SH-SY5Y (cell line): ENCODE measurements around the gene VPS37C.

ENCODE experiments used
- GATA2 ChIP-seq: IDR thresholded peaks from 2 replicates; pipeline ENCODE4 v1.6.1; 2011; ENCODE audit warnings: mild to moderate bottlenecking, low read depth, low read length
- GATA3 ChIP-seq: IDR thresholded peaks from 2 replicates; pipeline ENCODE4 v1.6.1; 2011; ENCODE audit warnings: low read depth, mild to moderate bottlenecking, low read length, moderate library complexity

The VPS37C gene

DNA sequence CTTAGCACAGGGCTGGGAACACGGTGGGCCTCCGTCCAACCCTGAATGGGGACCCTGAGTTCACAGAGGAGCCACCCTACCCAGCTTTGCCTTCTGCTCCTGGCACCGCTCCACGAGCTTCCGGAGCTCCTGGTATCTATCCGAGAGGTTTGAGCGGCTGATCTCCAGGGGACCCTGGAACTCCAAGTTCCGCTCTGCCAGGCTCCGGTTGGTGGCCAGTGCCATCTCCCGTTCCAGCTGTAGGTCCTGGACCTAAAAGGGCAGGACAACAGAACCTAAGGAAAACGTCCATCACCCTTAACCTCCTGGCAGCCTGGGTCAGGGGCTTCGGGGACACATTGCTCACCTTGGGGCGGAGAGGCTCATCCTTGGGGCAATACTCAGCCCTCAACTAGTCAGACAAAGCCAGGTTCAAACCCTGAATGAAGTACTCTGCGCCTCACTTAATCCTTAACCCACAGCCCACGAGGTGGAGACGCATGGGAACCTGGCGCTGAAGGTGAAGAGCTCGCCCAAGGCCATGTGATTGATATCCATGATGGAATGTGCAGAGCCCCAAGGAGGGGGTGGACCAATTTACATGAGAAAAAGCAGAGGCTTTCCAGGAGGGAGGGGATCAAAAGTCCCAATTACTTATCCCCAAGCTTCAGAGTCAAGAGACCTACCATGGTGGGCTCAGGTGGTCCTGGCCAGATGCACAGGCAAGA, 27.1 kb downstream of the VPS37C start:
- TF ChIP-seq GATA2 (no peak), GATA3 (no peak)

DNA sequence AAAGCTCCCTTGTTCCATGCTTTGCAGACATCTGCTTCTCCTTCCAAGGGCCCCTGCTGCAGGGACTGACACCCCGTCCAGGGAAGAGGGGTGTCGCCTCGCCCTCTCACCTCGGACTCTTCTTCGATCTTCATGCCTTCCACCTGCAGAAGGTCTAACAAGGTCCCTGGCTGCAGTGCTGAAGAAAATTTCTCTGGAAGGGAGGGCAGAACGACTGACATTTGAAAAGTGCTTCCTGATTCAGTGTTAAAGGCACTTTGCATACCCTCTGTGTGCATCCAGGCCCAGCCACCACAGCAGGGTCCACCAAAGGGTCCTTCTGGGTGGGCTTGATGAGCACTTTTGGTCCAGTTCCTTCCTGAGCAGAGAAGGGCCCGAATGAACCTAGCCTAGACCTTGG, 28.1 kb downstream of the VPS37C start:
- TF ChIP-seq GATA3 (no peak), GATA2 (no peak)

DNA sequence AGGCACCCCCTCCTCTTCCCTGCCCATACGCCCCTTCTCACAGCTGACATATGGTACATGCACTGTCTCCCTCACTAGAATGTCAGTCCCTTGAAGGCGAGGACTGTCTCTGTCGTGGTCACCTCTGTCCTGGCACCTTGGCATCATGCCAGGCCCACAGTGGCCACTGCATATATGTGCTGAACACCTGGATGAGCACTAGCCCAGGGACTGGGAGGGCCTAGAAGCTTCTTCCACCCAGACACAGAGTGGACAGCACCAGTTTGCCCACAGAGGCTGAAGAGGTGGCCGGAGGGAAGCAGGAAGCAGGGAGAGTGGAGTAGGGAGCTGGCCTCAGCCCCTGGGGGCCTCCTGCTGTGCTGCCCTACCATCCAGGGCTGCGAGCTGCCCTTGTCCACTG, 28.6 kb downstream of the VPS37C start:
- TF ChIP-seq GATA2 (no peak), GATA3 (no peak)

DNA sequence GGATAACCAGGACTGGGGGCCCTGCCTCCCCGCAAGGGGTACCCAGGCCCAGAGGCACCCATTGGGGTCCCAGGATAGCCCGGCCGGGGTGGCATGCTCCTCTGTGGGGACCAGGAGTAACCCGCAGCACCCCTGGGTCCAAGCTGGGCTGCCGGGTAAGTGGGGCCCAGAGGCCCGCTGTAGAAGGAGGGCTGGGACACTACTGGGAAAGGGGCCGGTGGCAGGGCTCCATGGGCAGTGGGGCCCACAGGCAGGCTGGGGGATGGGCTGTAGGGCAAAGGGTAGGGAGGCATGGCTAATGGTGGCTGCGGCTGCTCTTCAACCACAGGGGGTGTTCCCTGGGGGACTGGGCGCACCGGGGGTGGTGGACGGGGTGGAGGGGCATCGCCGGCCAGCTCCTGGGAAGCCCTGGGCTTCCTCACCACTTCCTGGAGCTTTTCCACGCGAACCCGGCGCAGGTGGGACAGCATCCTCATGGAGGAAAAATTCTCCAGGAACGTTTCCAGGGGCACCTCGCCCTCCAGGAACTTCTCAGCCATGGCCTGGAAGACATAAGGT, 29.1 kb downstream of the VPS37C start:
- TF ChIP-seq GATA3 (no peak), GATA2 (no peak)

DNA sequence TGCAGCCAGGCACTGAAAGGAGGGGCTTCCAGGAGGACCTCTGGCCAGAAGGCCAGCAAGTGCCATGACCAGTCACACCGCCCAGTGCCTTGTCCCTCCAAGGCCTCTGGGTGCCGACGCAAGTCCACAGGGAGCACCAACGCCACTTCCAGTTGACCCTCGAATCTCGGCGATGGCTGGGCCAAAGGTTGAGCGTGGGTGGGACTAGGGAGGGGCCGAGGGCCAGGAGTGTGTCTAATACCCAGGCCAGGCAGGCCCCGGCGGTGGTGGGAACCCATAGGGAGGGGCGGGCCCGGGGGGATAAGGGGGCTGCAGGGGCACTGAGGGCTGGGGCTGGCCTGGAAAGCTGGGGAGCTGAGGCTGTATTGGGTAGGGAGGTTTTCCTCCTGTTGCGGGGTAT, 29.6 kb downstream of the VPS37C start:
- no peak for TF ChIP-seq GATA3
- TF ChIP-seq GATA2: no peak

DNA sequence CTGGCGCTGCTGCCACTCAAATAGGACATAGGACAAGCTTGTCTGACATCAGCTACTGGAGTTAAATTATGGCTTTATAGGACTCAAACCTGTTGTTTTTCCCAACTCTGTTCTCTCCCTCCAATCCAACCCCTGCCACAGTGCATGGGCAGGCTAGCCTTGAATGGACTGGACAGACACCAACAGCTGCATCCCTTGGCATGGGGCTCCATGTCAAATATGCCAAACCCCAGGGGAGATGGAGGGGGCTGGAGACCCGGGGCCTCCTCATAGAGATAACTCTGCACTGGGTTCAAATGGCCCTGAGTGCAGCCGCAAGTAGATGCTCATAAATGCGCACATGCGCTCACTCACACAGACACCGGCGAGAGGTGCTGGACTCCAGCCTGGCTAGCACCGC, 30.0 kb downstream of the VPS37C start:
- TF ChIP-seq GATA3: no peak
- no peak for TF ChIP-seq GATA2

DNA sequence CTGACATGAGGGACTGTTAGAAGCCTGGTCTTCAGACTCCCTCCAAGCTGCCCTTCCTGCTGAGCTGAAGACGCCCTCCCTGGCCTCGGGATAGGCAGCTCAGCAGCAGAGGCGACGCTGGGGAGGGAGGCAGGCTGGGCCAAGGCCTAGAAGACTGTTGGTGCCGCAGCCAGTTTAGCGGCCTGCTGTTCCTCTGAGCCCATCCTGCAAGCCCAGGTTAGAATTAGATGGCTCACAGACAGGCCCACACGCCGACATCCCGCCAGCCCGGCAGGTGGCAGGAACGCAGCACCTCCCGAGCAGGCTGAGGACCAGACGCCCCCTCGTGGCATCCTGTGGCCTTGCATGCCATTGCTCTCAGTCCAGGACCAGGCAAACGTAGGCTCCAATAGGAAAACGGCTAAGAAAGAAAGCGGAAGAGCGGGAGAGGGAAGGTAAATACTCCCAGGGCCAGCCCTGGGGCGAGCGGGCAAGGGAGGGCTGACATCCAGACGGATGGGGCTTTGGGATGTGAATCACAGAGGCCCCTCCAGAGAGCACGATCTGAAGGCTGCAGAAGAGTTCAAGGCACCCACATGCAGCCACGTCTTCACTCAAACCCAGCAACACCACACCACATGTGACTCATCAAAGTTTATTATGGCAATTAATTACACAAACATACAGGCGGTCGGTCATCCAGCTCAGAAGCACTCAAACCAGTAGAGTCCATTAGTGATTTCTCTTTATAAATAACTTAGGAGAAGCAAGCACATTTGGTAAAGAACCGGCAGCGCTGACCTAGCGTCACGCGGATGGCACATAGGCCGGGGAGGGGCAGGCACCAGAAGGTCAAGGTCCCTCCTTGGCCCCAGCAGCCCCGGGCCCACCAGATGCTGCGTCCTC, 31.3 kb downstream of the VPS37C start:
- TF ChIP-seq GATA3 (no peak), GATA2 (no peak)

DNA sequence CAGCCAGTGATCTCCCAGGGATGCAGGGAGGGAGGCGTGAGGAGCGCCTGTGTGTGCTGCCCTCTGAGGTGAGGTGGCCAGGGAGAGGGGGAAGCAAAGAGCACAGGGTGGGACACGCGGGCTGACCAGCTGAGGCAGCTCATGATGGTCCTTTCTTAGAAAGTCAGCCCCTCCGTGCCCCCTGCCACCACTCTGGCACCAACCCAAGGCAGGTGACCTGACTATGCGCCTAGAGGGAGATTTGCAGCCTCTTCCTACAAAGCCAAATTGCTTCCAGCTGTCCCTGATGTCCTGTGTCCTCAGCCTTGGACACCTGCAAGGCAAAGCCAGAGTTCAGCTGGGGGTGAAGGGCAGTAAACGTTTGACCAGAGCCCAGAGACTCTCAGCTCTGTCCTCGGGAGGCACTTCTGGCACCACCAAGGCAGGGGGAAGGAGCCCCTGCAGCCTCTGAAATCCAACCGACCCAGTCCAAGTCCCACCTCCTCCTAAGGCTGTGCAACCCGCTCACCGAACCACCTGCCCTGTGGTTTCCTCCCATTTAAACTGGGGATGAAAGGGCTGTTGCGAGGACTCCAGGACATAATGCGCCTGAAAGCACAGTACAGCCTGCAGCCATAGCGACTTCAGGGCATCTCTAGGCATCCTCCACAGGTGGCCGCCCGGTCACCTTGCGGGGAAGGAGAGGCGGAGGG, 32.1 kb downstream of the VPS37C start:
- TF ChIP-seq GATA2: no peak

DNA sequence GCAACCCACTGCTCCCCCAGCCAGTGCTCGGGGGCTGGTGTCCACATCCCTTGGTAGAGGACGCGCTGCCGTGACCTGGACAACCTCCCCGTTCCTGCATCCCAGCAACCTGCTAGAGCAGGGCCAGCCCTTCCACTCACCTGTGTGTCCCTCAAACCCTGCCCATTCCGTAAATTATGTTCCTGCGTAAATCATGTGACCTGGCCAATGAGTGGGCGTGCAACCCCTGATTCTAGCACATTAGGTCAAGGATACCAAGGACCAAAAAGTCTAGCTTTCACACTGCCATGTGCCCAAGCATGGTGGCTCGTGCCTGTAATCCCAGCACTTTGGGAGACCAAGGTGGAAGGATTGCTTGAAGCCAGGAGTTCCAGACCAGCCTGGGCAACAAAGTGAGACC, 33.2 kb downstream of the VPS37C start:
- TF ChIP-seq GATA3 (no peak), GATA2 (no peak)

DNA sequence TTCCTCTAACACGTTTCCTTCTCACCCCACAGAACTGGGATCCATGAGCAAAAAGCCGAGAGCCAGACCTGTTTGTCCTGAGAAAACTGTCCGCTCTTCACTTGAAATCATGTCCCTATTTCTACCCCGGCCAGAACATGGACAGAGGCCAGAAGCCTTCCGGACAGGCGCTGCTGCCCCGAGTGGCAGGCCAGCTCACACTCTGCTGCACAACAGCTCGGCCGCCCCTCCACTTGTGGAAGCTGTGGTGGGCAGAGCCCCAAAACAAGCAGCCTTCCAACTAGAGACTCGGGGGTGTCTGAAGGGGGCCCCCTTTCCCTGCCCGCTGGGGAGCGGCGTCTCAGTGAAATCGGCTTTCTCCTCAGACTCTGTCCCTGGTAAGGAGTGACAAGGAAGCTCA, 35.0 kb downstream of the VPS37C start:
- no peak for TF ChIP-seq GATA3
- TF ChIP-seq GATA2: no peak

DNA sequence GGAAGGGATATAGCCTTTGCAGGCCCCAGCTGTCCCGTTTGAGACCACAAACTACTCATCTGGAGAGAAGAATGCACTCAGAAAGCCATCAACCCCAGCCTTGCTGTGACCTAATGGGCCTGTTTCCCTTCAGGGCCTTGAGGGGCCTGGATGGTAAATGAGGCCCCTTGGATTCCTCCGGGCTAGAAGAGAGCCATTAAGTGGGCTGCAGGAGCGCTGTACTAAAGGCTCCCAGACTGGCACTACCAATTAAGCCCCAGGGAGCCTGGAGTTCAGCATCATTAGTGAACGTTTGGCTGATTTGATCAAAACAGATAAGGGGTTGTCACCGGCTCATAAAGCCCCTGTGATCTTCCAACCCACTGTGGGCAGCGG, 35.9 kb downstream of the VPS37C start:
- TF ChIP-seq GATA2: peak; percentile 92
- TF ChIP-seq GATA3: no peak

DNA sequence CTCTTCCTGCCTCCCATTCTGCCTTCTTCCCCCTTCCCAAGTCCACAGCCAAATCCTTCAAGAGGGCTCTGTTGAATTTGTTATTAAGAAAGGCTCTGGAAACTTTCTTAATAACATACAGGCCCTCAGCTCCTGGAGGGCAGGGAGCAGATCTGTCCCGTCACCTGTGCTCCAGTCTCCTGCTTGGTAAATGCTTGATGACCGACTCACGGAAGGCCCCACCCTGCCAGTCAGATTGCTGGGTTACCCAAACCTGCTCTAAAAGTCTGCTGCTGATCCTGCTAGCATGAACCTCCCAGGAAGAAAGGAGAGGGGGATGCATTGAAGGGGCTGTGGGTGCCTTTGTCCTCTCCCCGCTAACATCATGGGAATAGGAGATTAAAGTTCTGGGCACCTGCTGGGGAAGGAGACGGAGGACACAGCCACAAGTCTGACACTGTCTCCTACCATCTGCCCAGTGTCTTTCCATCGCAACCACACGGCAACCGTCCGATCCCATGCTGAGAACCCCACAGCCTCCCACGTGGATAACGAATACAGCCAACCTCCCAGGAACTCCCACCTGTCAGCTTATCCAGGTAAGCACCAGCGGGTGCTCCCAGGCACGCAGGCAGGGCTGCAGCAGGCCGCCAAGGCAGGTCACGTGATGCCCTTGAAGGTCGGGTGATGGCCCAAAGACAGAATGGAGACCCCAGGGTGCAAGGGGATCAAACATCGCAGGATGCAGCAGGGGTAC, 36.5 kb downstream of the VPS37C start:
- TF ChIP-seq GATA3 (no peak), GATA2 (no peak)

DNA sequence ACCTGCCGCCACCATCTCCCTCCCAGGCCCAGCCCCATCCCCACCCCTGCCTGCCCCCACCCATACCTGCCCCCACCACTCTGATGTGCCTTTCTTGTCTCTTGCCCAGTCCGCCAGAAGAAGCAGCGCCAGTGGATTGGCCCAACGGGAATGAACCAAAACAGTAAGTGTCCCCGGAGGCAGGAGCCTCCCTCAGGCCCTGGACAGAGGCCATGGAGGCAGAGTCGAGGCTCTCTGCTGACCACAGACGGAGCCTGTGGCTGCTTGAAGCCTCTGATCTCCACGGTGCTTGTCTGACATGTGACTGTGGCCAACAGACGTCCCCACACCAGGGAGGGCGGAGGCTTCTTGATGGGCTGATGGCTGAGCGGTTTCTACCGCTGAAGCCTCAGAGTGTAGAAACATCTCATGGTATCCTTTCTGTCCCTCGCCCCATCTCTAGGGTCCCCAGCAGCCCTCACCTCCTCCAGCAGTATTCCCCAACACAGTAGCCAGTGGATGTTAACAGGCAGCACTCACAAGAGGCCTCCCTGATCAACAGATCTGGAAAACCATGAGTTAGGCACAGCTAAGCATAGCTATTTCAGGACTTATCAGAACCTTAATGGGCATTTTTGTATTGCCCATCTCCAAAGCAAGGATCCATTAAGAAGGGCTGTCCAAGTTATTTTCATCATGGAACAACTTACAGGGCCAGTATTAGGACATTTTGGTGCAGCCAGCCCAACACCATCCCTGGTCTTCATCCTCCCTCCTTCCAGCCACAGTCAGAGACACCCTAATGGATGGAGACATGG, 37.3 kb downstream of the VPS37C start:
- TF ChIP-seq GATA3: no peak
- no peak for TF ChIP-seq GATA2
